ENCODE measurements around the gene HID1. TPM values are rescaled to one million over a fixed set of nuclear protein-coding genes. Genes with fewer than 3 reads are reported as not detected.

Gene HID1
- total RNA-seq, 1 donor from 2014 or later = 2.6 TPM

- H3K36me3 ChIP-seq (ENCODE audit: insufficient read depth, low read length) = no peaks in the 10 kb centered on the region
- H3K4me2 ChIP-seq (ENCODE audit: low read length) = no peak overlapping the region
- H3K4me1 ChIP-seq (ENCODE audit: insufficient read depth, low read length) = no peaks in the 10 kb centered on the region
- TF ChIP-seq CTCF (IDR thresholded peaks at IDR 0.05; ENCODE audit: insufficient read depth, low read depth, low read length) = no peak
- TF ChIP-seq EZH2 (IDR thresholded peaks at IDR 0.05; ENCODE audit: insufficient read depth, low read length) = no peak
- no peak overlapping the region for H3K27ac ChIP-seq (ENCODE audit: low read depth, low read length)
- no peak overlapping the region for H3K9ac ChIP-seq (ENCODE audit: low read length)
- no peaks in the 10 kb centered on the region for H3K9me3 ChIP-seq (ENCODE audit: insufficient read depth, low read depth, low read length)
- Mint-ChIP-seq H3K36me3 (ENCODE audit: low read depth, unreplicated experiment) (peaks cover 2% of the 10 kb centered on the region), H3K4me3 (ENCODE audit: unreplicated experiment) (no peak overlapping the region), H3K27ac (ENCODE audit: unreplicated experiment) (no peak overlapping the region), H3K4me1 (ENCODE audit: low read depth, unreplicated experiment) (no peaks in the 10 kb centered on the region), H3K9me3 (ENCODE audit: unreplicated experiment) (no peaks in the 10 kb centered on the region), H3K27me3 (ENCODE audit: low read depth, unreplicated experiment) (peaks cover 37% of the 10 kb centered on the region)
- H3K4me3 ChIP-seq (ENCODE audit: insufficient read depth, low read depth, low read length) = no peak overlapping the region
- H3K27me3 ChIP-seq (ENCODE audit: insufficient read depth, low read length) = peaks cover 6% of the 10 kb centered on the region
- H3K79me2 ChIP-seq (ENCODE audit: insufficient read depth, low read length) = no peaks in the 10 kb centered on the region
- no peaks in the 10 kb centered on the region for H4K20me1 ChIP-seq (ENCODE audit: insufficient read depth, low read length)
- H2AFZ ChIP-seq (ENCODE audit: low read depth, low read length) = no peak overlapping the region
- FAIRE-seq (no peak), DNase-seq (ENCODE audit: low read depth) (no peak)
Observed at GRCh38 chr17:74953134-74953687, 19.3 kb downstream of the HID1 start.

- H4K20me1 ChIP-seq (ENCODE audit: insufficient read depth, low read length) = no peaks in the 10 kb centered on the region
Observed at GRCh38 chr17:74952431-74953133, 20.0 kb downstream of the HID1 start.

More at GRCh38 chr17:74952431-74953133, 20.0 kb downstream of the HID1 start:
- Histone ChIP-seq H3K4me3 (ENCODE audit: insufficient read depth, low read depth, low read length) (no peak overlapping the region), H3K9me3 (ENCODE audit: insufficient read depth, low read depth, low read length) (no peaks in the 10 kb centered on the region), H3K27ac (ENCODE audit: low read depth, low read length) (no peak overlapping the region), H3K27me3 (ENCODE audit: insufficient read depth, low read length) (peaks cover 6% of the 10 kb centered on the region), H3K36me3 (ENCODE audit: insufficient read depth, low read length) (no peaks in the 10 kb centered on the region), H3K79me2 (ENCODE audit: insufficient read depth, low read length) (no peaks in the 10 kb centered on the region), H3K4me1 (ENCODE audit: insufficient read depth, low read length) (no peaks in the 10 kb centered on the region), H3K4me2 (ENCODE audit: low read length) (no peak overlapping the region), H2AFZ (ENCODE audit: low read depth, low read length) (no peak overlapping the region), H3K9ac (ENCODE audit: low read length) (no peak overlapping the region)
- TF ChIP-seq CTCF (IDR thresholded peaks at IDR 0.05; ENCODE audit: insufficient read depth, low read depth, low read length) = no peak
- no peak for TF ChIP-seq EZH2 (IDR thresholded peaks at IDR 0.05; ENCODE audit: insufficient read depth, low read length)
- Mint-ChIP-seq H3K4me1 (ENCODE audit: low read depth, unreplicated experiment) (no peaks in the 10 kb centered on the region), H3K9me3 (ENCODE audit: unreplicated experiment) (no peaks in the 10 kb centered on the region), H3K27me3 (ENCODE audit: low read depth, unreplicated experiment) (peaks cover 37% of the 10 kb centered on the region), H3K4me3 (ENCODE audit: unreplicated experiment) (no peak overlapping the region), H3K27ac (ENCODE audit: unreplicated experiment) (no peak overlapping the region), H3K36me3 (ENCODE audit: low read depth, unreplicated experiment) (peaks cover 2% of the 10 kb centered on the region)
- no peak for DNase-seq (ENCODE audit: low read depth)
- FAIRE-seq = no peak
